Subcutaneous abdominal adipose tissue (tissue), 5 donors: ENCODE measurements around the gene SDF2.
A peak's percentile ranks its signal among the peaks of the same experiment; 100 is the strongest.

Experiments
- H3K27ac ChIP-seq: one replicate; pipeline ENCODE4 v1.7.0; 2013; ENCODE audit warnings: low read depth, mild to moderate bottlenecking, inconsistent platforms, low read length, moderate library complexity
- H3K27me3 ChIP-seq, 5 donors: one replicate each; pipeline ENCODE4 v1.7.0; 2013; ENCODE audit warnings: low read length in 5 of 5, inconsistent platforms in 1 of 5; ENCODE audit not compliant: control insufficient read depth in 5 of 5, insufficient read depth in 4 of 5
- H3K36me3 ChIP-seq, 5 donors: one replicate each; pipeline ENCODE4 v1.7.0; 2013; ENCODE audit warnings: low read length in 5 of 5; ENCODE audit not compliant: control insufficient read depth in 5 of 5, insufficient read depth in 5 of 5
- H3K4me1 ChIP-seq, 5 donors: one replicate each; pipeline ENCODE4 v1.7.0; 2013; ENCODE audit warnings: low read length in 5 of 5, mild to moderate bottlenecking in 3 of 5, moderate library complexity in 1 of 5; ENCODE audit not compliant: control insufficient read depth in 5 of 5, insufficient read depth in 5 of 5
- H3K4me3 ChIP-seq, 5 donors: one replicate each; pipeline ENCODE4 v1.7.0; 2013; ENCODE audit warnings: low read length in 5 of 5, low read depth in 1 of 5
- H3K9ac ChIP-seq, 5 donors: one replicate each; pipeline ENCODE4 v1.7.0; 2013; ENCODE audit warnings: low read length in 5 of 5, mild to moderate bottlenecking in 4 of 5, moderate library complexity in 3 of 5
- H3K9me3 ChIP-seq, 5 donors: one replicate each; pipeline ENCODE4 v1.7.0; 2013; ENCODE audit warnings: low read length in 5 of 5; ENCODE audit not compliant: control insufficient read depth in 5 of 5
- donor health status: healthy.
- donor health status: healthy.
- donor health status: healthy.
- donor health status: healthy.
- donor health status: healthy.

SDF2 gene, protein sequence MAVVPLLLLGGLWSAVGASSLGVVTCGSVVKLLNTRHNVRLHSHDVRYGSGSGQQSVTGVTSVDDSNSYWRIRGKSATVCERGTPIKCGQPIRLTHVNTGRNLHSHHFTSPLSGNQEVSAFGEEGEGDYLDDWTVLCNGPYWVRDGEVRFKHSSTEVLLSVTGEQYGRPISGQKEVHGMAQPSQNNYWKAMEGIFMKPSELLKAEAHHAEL

GRCh38 chr17:28661635-28662526, at the start of gene SDF2, which contains the start of gene SUPT6H:
SDF2 (minus strand) TSS chr17:28661906; CDS start chr17:28661876, 30 bp downstream.
SUPT6H (plus strand) TSS chr17:28662205; CDS start chr17:28673402, 11,197 bp downstream.
- peaks cover 4 to 31% (median 30%) of the 10 kb centered on the region in 5 donors for H3K4me1 ChIP-seq
- peak within 1 kb of the TSS; percentile 94 to 100 (median 98) for H3K4me3 ChIP-seq
- peak within 1 kb of the TSS; percentile 98 to 99 (median 99) for H3K9ac ChIP-seq
- H3K27me3 ChIP-seq: no peaks in the 10 kb centered on the region
- peaks cover 0 to 20% (median 17%) of the 10 kb centered on the region in 5 donors for H3K36me3 ChIP-seq
- no peaks in the 10 kb centered on the region for H3K9me3 ChIP-seq
- peak within 1 kb of the TSS; percentile 99 for H3K27ac ChIP-seq

DNA sequence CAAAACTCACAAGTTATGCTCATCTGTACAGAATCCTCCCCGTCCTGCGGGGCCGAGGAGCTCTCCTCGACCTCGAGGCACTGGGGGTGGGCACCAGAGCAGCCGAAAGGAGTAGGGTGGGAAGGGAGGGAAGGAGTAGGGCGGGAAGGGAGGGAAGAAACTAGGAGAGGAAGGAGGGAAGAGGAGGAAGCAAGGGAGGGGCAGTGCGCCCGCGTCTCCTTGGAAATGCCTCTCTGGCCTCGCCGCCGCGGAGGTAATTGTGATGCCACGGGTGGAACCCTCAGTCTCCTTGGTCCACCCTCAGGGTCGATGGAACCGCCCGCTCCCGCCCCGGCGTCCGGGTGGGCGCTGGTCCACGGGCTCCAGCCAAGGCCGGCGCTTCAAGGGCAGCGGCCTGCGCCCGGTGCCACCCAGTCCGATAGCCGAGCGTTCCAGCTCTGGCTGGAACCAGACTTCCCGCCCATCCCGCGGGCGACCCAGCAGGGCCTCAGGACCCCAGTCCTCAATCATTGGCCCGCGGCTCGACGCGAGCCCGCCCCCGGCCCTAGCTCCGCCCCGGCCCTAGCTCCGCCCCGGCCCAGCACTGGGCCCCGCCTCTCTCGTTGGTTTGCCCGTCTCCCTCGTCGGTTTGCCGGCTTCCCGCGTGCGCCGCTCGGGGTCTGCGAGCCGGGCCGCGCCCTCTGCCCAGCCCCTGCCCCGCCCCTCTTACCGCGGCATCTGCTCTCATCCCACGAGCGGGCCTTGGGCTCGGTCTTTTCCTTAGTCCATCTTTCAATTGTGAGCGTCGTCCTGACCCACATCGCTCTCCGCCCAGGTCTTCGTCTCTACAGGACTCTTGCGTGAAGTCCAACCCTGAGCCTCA, 49.4 kb upstream of the SDF2 start:
- H3K9me3 ChIP-seq: no peaks in the 10 kb centered on the region
- peaks cover 0 to 30% (median 21%) of the 10 kb centered on the region in 5 donors for H3K4me1 ChIP-seq
- peaks cover 0 to 18% (median 15%) of the 10 kb centered on the region in 5 donors for H3K36me3 ChIP-seq
- H3K27ac ChIP-seq: peak overlapping the region; percentile 57
- peak overlapping the region; percentile 65 to 80 (median 72) for H3K4me3 ChIP-seq
- H3K27me3 ChIP-seq: peaks cover 0 to 4% (median 2%) of the 10 kb centered on the region in 5 donors
- H3K9ac ChIP-seq: peak overlapping the region in 4 of 5 donors; percentile 59 to 72 (median 65)

- Histone ChIP-seq H3K27me3 (peaks cover 0 to under 1% (median 0%) of the 10 kb centered on the region in 5 donors), H3K4me1 (peaks cover 0 to 35% (median 23%) of the 10 kb centered on the region in 5 donors), H3K4me3 (no peak overlapping the region), H3K27ac (no peak overlapping the region), H3K9me3 (no peaks in the 10 kb centered on the region), H3K36me3 (peaks cover 0 to 35% (median 26%) of the 10 kb centered on the region in 5 donors), H3K9ac (no peak overlapping the region)
Measured at GRCh38 chr17:28707339-28707720, 45.6 kb upstream of the SDF2 start.

GRCh38 chr17:28706471-28707338, 45.0 kb upstream of the SDF2 start:
- H3K4me1 ChIP-seq: peaks cover 0 to 29% (median 19%) of the 10 kb centered on the region in 5 donors
- H3K27me3 ChIP-seq: no peaks in the 10 kb centered on the region
- H3K4me3 ChIP-seq: no peak overlapping the region
- no peaks in the 10 kb centered on the region for H3K9me3 ChIP-seq
- peaks cover 0 to 41% (median 32%) of the 10 kb centered on the region in 5 donors for H3K36me3 ChIP-seq
- no peak overlapping the region for H3K9ac ChIP-seq
- no peak overlapping the region for H3K27ac ChIP-seq

DNA sequence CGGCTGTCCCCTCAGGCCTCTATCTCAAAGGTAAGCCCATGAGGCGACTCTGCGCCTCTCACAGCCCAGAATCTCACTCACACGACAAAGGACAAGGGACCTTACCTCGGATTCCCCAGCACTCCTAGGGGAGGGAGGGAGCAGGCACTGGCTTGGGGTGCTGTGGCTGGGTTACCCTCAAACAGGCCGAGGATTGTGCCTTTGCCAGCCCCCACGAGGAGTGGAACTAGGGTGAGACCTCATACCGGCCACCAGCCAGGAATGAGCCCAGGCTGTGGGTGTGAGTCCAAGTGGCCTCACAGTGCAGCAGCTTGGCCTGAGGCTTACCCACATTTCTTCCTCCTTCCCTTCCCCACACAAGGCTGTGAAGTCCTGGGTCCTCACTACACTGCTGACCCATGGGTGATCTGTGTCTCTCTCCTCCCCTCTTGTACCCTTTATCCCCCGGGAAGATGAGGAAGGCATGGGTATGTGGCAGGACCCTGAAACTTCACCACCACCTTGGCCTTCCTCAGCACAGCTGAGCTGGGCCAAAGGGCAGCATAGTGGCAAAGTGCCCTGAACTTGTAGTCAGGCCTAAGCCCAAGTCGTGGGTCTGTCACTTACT, 44.1 kb upstream of the SDF2 start:
- Histone ChIP-seq H3K4me1 (peaks cover 0 to 21% (median 12%) of the 10 kb centered on the region in 5 donors), H3K4me3 (no peak overlapping the region), H3K9me3 (no peaks in the 10 kb centered on the region), H3K36me3 (peaks cover 0 to 50% (median 41%) of the 10 kb centered on the region in 5 donors), H3K9ac (peak overlapping the region in 1 of 5 donors; percentile 0), H3K27me3 (no peaks in the 10 kb centered on the region), H3K27ac (peak overlapping the region; percentile 23)

- peak overlapping the region in 1 of 5 donors; percentile 0 for H3K9ac ChIP-seq
- no peaks in the 10 kb centered on the region for H3K27me3 ChIP-seq
- peaks cover 0 to 56% (median 47%) of the 10 kb centered on the region in 5 donors for H3K36me3 ChIP-seq
- H3K27ac ChIP-seq: peak overlapping the region; percentile 23
- peaks cover 0 to 15% (median 12%) of the 10 kb centered on the region in 5 donors for H3K4me1 ChIP-seq
- H3K9me3 ChIP-seq: no peaks in the 10 kb centered on the region
- no peak overlapping the region for H3K4me3 ChIP-seq
Measured at GRCh38 chr17:28705074-28705659, 43.5 kb upstream of the SDF2 start.

- Histone ChIP-seq H3K9ac (no peak overlapping the region), H3K27me3 (no peaks in the 10 kb centered on the region), H3K36me3 (peaks cover 0 to 65% (median 56%) of the 10 kb centered on the region in 5 donors), H3K4me1 (peaks cover 0 to 15% (median 12%) of the 10 kb centered on the region in 5 donors), H3K27ac (no peak overlapping the region), H3K4me3 (no peak overlapping the region), H3K9me3 (no peaks in the 10 kb centered on the region)
Measured at GRCh38 chr17:28704219-28704858, 42.6 kb upstream of the SDF2 start.

DNA sequence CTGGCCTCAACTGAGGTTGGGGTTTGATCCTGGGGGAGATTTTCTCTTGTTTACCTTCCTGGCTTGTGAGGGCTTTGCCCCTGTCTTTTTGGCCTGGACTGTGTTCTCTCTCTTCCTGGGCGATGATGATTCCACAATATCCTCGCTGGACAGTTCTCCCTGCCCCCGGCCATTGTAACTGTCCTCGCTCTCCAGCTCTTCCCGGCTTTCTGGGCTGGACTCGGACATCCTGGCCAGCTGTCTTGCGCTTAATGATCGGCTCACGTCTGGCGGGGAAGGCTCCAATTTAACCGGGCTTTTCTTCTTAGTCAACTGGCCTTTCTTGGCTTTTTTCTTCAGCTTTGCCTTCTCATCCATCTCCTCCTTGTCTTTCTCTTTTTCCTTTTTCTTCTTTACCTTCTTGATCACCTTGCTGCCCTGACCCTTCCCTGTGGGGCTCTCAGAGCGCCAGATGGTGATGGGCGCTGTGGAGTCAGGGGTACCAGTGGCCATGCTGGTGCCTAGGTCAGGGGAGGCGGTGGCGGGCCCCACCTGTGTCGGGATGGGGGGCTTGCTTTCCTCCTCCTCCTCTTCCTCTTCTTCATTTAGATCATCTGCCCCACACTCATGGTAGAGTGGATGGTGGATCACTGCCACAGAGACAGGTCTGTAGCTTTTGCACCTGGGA, 42.0 kb upstream of the SDF2 start:
- peaks cover 0 to 15% (median 12%) of the 10 kb centered on the region in 5 donors for H3K4me1 ChIP-seq
- H3K4me3 ChIP-seq: no peak overlapping the region
- no peaks in the 10 kb centered on the region for H3K27me3 ChIP-seq
- H3K27ac ChIP-seq: no peak overlapping the region
- no peak overlapping the region for H3K9ac ChIP-seq
- no peaks in the 10 kb centered on the region for H3K9me3 ChIP-seq
- peaks cover 0 to 71% (median 62%) of the 10 kb centered on the region in 5 donors for H3K36me3 ChIP-seq
